CD4-positive, alpha-beta T cell treated with Interleukin-1 beta for 1 hour (primary cell): Measurements from ENCODE around the gene DNASE2.

Source experiments
- DNase-seq, 2 donors: peaks; one replicate each; pipeline ENCODE4 v3.0.0-alpha.2; 2020 to 2022

The DNASE2 gene

DNA sequence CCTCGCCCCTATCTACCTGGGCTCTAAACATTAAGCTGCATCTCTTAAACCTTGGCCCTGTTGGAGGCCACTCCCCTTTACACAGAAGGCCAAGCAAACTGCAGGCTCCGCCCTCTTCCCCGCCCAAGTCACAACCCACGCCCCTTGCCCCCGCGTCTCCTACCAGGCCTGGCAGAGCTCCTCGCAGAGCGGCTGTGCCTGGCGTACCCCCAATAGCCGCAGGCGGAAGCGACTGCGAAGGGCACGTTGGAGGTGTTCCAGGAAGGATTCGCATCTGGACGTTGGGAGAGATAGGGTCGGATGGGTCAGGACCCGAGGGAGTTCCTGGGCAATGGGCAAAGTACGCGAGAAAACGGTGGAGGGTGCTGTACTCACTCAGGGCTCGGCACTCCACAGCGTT is 52.8 kb downstream of the DNASE2 start:
- peak in 1 of 2 donors; percentile 18 for DNase-seq

GRCh38 chr19:12825254-12826131 is 55.8 kb downstream of the DNASE2 start:
- DNase-seq = no peak
